HL-60 (cell line): ENCODE measurements around the gene FAM81B.

Experiments used
- TF ChIP-seq, protein P1 (sequence below): IDR thresholded peaks from one replicate; pipeline ENCODE4 v1.5.1; 2011; ENCODE audit warnings: low read length, control low read depth, inconsistent platforms; ENCODE audit not compliant: insufficient read depth
- TF ChIP-seq, protein P2 (sequence below): IDR thresholded peaks from 2 replicates; pipeline ENCODE4 v1.6.1; 2012; ENCODE audit warnings: low read depth; ENCODE audit not compliant: insufficient replicate concordance

DNA sequence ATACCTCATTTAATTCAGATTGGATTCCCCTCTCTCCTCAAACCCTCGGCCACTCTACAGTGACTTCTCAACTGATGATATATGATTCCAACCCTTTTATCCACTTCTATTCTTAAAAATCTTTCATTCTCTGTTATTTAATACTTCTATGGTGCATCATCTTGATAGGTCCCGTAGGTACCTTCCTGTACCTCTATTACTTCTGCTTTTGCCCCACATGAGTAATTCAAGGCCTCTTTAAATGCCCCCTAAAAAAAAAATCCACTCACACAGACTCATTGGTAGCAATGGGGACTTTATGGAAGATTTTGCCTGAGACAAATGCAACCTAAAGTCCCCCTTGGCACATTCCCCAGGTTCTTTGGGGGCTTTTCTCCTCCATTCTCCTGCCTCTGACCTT lies 54.3 kb downstream of the FAM81B start:
- TF ChIP-seq, protein P1, sequence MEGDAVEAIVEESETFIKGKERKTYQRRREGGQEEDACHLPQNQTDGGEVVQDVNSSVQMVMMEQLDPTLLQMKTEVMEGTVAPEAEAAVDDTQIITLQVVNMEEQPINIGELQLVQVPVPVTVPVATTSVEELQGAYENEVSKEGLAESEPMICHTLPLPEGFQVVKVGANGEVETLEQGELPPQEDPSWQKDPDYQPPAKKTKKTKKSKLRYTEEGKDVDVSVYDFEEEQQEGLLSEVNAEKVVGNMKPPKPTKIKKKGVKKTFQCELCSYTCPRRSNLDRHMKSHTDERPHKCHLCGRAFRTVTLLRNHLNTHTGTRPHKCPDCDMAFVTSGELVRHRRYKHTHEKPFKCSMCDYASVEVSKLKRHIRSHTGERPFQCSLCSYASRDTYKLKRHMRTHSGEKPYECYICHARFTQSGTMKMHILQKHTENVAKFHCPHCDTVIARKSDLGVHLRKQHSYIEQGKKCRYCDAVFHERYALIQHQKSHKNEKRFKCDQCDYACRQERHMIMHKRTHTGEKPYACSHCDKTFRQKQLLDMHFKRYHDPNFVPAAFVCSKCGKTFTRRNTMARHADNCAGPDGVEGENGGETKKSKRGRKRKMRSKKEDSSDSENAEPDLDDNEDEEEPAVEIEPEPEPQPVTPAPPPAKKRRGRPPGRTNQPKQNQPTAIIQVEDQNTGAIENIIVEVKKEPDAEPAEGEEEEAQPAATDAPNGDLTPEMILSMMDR, result no peak
- TF ChIP-seq, protein P2, sequence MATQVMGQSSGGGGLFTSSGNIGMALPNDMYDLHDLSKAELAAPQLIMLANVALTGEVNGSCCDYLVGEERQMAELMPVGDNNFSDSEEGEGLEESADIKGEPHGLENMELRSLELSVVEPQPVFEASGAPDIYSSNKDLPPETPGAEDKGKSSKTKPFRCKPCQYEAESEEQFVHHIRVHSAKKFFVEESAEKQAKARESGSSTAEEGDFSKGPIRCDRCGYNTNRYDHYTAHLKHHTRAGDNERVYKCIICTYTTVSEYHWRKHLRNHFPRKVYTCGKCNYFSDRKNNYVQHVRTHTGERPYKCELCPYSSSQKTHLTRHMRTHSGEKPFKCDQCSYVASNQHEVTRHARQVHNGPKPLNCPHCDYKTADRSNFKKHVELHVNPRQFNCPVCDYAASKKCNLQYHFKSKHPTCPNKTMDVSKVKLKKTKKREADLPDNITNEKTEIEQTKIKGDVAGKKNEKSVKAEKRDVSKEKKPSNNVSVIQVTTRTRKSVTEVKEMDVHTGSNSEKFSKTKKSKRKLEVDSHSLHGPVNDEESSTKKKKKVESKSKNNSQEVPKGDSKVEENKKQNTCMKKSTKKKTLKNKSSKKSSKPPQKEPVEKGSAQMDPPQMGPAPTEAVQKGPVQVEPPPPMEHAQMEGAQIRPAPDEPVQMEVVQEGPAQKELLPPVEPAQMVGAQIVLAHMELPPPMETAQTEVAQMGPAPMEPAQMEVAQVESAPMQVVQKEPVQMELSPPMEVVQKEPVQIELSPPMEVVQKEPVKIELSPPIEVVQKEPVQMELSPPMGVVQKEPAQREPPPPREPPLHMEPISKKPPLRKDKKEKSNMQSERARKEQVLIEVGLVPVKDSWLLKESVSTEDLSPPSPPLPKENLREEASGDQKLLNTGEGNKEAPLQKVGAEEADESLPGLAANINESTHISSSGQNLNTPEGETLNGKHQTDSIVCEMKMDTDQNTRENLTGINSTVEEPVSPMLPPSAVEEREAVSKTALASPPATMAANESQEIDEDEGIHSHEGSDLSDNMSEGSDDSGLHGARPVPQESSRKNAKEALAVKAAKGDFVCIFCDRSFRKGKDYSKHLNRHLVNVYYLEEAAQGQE, result no peak
